Smooth muscle cell (in vitro differentiated cells): ENCODE measurements around the gene NCOA7. TPM values are rescaled to one million over a fixed set of nuclear protein-coding genes. Genes with fewer than 3 reads are reported as not detected.

ENCODE experiments used
- DNase-seq: peaks from one replicate; lab custom pipeline; 2025; ENCODE audit not compliant: unreplicated experiment; lab: John Stamatoyannopoulos, UW
- H2AFZ ChIP-seq: fragments of 200-600 bp; sonication (generic); 2 replicates; pipeline ENCODE4 v1.6.0; 2016; ENCODE audit warnings: antibody characterized with exemption, low read depth, mild to moderate bottlenecking
- H3F3A ChIP-seq: fragments of 200-600 bp; sonication (generic); 2 replicates; pipeline ENCODE4 v1.6.0; 2017; ENCODE audit warnings: antibody characterized with exemption, low read depth
- H3K27ac ChIP-seq: fragments of 200-600 bp; sonication (generic); 2 replicates; pipeline ENCODE4 v1.5.1; 2016; ENCODE audit warnings: low read depth, mild to moderate bottlenecking
- H3K27me3 ChIP-seq: fragments of 200-600 bp; sonication (generic); 2 replicates; pipeline ENCODE4 v1.6.1; 2016; ENCODE audit warnings: low read depth, mild to moderate bottlenecking
- H3K36me3 ChIP-seq: fragments of 200-600 bp; sonication (generic); 2 replicates; pipeline ENCODE4 v1.5.1; 2016; ENCODE audit warnings: low read depth
- H3K4me1 ChIP-seq: fragments of 200-600 bp; sonication (generic); 2 replicates; pipeline ENCODE4 v1.5.1; 2016; ENCODE audit warnings: low read depth
- H3K4me2 ChIP-seq: fragments of 200-600 bp; sonication (generic); 2 replicates; pipeline ENCODE4 v1.6.0; 2016; ENCODE audit warnings: mild to moderate bottlenecking
- H3K4me3 ChIP-seq: fragments of 200-600 bp; sonication (generic); 2 replicates; pipeline ENCODE4 v1.5.1; 2016; ENCODE audit warnings: mild to moderate bottlenecking
- H3K79me2 ChIP-seq: fragments of 200-600 bp; sonication (generic); 2 replicates; pipeline ENCODE4 v1.6.0; 2016; ENCODE audit warnings: low read depth, mild to moderate bottlenecking
- H3K9ac ChIP-seq: fragments of 200-600 bp; sonication (generic); 2 replicates; pipeline ENCODE4 v1.6.0; 2016; ENCODE audit warnings: low read depth
- H3K9me3 ChIP-seq: fragments of 200-600 bp; sonication (generic); replicated peaks from 2 replicates; pipeline ENCODE4 v1.5.1; 2016; ENCODE audit warnings: low read depth
- H4K20me1 ChIP-seq: fragments of 200-600 bp; sonication (generic); 2 replicates; pipeline ENCODE4 v1.6.0; 2016; ENCODE audit warnings: low read depth
- WGBS: methylation state at CpG from one replicate; pipeline ENCODE4 v1.1.7; 2016; ENCODE audit warnings: low lambda C conversion rate; 5-methylcytosine and 5-hydroxymethylcytosine counted together
- polyA plus RNA-seq: library from polyadenylated mRNA; unstranded; fragments of >200 nt; fragmentation: Nextera tagmentation; extraction: Ambion mirVana; gene quantifications from 2 replicates; pipeline ENCODE4 v1.2.1, GENCODE V29; 2016
- total RNA-seq: library from RNA; depleted of rRNA; stranded (reverse); fragments of >200 nt; gene quantifications from 2 replicates; pipeline ENCODE4 v1.2.3, GENCODE V29; 2014
- TF ChIP-seq, protein P1 (sequence below): fragments of 200-600 bp; sonication (generic); IDR thresholded peaks from 2 replicates; pipeline ENCODE4 v1.5.1; 2017; ENCODE audit warnings: borderline replicate concordance, mild to moderate bottlenecking, antibody characterized with exemption; ENCODE audit not compliant: insufficient read depth, poor library complexity, severe bottlenecking

NCOA7 gene
- total and polyA plus RNA-seq, 2 experiments from 2014 or later, result 38.1 to 44.0 TPM

DNA sequence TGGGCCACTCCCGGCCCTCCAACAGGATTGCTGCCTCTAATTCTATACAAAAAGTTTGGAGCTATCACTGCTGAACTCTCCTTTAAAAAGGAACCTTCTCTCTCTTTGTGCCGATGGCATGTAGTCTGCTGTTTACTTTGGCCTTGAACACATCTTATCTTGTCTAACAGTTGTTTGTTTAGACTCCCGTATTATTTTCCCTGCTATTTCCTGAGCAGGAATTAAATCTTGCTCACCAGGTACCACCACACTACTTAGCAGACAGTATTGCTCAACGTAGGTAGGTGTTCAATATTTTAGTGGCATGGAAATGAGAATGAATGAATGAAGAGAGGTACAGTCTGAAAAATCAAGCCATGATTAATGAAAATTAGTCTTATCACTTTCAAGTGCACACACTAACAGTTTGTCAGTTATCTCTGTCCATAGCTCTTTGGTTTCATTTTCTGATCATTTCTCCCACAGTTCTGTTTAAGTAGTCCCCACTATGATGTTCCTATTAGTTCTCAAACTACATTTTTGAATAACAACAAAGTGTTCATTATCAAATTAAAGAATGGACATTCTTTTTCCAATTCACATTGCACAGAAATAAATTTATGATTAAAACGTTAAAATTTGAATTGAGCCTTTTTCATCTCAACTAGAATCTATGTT lies 48.2 kb upstream of the NCOA7 start:
- peak overlapping the region; percentile 33 for H2AFZ ChIP-seq
- WGBS, result 58% methylated on average over 5 of the region's 5 CpGs
- no peaks in the 10 kb centered on the region for H3K27me3 ChIP-seq
- no peak overlapping the region for H3K4me2 ChIP-seq
- no peaks in the 10 kb centered on the region for H3K36me3 ChIP-seq
- no peaks in the 10 kb centered on the region for H3K9me3 ChIP-seq
- H3K4me1 ChIP-seq, result peaks cover 13% of the 10 kb centered on the region
- no peak overlapping the region for H3K27ac ChIP-seq
- H4K20me1 ChIP-seq, result no peaks in the 10 kb centered on the region
- no peaks in the 10 kb centered on the region for H3K79me2 ChIP-seq
- TF ChIP-seq, protein P1, sequence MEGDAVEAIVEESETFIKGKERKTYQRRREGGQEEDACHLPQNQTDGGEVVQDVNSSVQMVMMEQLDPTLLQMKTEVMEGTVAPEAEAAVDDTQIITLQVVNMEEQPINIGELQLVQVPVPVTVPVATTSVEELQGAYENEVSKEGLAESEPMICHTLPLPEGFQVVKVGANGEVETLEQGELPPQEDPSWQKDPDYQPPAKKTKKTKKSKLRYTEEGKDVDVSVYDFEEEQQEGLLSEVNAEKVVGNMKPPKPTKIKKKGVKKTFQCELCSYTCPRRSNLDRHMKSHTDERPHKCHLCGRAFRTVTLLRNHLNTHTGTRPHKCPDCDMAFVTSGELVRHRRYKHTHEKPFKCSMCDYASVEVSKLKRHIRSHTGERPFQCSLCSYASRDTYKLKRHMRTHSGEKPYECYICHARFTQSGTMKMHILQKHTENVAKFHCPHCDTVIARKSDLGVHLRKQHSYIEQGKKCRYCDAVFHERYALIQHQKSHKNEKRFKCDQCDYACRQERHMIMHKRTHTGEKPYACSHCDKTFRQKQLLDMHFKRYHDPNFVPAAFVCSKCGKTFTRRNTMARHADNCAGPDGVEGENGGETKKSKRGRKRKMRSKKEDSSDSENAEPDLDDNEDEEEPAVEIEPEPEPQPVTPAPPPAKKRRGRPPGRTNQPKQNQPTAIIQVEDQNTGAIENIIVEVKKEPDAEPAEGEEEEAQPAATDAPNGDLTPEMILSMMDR, result no peak
- DNase-seq, result no peak
- H3F3A ChIP-seq, result peaks cover 6% of the 10 kb centered on the region
- H3K4me3 ChIP-seq, result no peak overlapping the region
- H3K9ac ChIP-seq, result no peak overlapping the region

DNA sequence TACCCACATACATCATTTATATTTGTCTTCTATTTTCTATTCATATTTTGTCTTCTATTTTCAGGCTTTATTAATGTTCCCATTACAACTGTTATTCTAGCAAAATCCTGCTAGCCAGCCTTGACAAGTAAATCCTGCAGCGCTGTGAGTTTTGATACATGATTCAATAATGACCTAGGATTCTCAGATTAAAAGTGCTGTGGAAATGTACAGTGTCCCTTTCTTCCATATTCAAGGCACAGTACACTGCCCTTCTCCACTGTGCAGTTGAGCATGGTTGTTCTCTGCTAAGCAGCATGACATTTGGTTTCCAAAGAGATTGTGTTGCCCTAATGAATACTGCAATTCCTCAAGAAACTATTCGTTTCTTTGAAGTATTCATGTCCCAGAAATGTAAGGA lies 47.2 kb upstream of the NCOA7 start:
- no peak overlapping the region for H3K27ac ChIP-seq
- H3F3A ChIP-seq, result peaks cover 6% of the 10 kb centered on the region
- H3K4me2 ChIP-seq, result no peak overlapping the region
- H3K4me1 ChIP-seq, result peaks cover 13% of the 10 kb centered on the region
- H4K20me1 ChIP-seq, result no peaks in the 10 kb centered on the region
- no peak overlapping the region for H2AFZ ChIP-seq
- no peak overlapping the region for H3K9ac ChIP-seq
- no peak for DNase-seq
- H3K27me3 ChIP-seq, result no peaks in the 10 kb centered on the region
- H3K79me2 ChIP-seq, result no peaks in the 10 kb centered on the region
- no peaks in the 10 kb centered on the region for H3K36me3 ChIP-seq
- 89% methylated on average over 2 of the region's 2 CpGs for WGBS
- no peaks in the 10 kb centered on the region for H3K9me3 ChIP-seq
- TF ChIP-seq, protein P1, result no peak
- H3K4me3 ChIP-seq, result no peak overlapping the region

DNA sequence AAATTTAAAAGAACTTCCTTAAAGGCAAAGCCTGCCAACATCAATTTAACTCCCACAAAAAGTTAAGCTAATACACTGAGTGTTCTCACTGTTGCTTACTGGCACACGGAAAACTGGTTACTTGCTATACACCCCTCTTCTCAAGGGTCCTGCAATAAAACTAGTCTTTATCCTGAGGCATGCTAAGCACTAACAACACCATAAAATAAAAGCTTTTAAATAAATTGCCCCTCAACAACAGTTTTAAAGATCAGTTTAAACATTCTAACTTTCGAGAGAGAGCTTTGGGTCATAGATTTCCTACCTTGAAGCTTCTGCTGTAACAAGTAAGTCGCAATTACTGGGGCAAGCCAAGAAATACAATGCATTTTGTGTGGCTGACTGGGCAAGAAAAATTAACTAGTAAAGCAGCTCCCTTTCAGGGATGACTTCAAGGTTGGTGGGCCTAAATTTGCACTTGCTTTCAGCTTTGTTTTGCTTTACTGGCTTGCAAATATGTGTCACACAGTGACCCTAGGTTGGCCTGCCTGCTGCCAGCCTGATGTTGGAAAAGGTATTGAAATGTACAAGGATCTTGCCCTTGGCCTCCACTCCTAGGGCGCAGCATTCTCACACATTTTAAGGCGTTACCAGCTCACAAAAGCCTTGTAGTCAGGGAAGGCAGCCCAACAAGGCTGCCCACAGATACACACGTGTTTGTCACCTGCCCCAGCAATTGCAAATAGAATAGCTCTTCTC lies 45.3 kb upstream of the NCOA7 start:
- Histone ChIP-seq H3K79me2 (peaks cover 10% of the 10 kb centered on the region), H3K9ac (no peak overlapping the region), H3K4me2 (no peak overlapping the region), H3K4me3 (no peak overlapping the region), H4K20me1 (no peaks in the 10 kb centered on the region), H3K4me1 (peaks cover 17% of the 10 kb centered on the region), H3K27ac (no peak overlapping the region), H3F3A (peaks cover 6% of the 10 kb centered on the region), H3K36me3 (no peaks in the 10 kb centered on the region), H3K27me3 (no peaks in the 10 kb centered on the region), H2AFZ (no peak overlapping the region), H3K9me3 (no peaks in the 10 kb centered on the region)
- TF ChIP-seq, protein P1, result no peak
- WGBS, result 56% methylated on average over 6 of the region's 6 CpGs
- DNase-seq, result no peak
